Fibroblast of skin of left quadriceps (primary cell): ENCODE results near the gene HINT1.

Experiments
- DNase-seq, 2 experiments: peaks; one replicate each; pipeline ENCODE4 v3.0.0-alpha.2; 2013; ENCODE audit warnings: low read depth in 2 of 2

HINT1 gene

GRCh38 chr5:131109540-131110255 is 55.4 kb downstream of the HINT1 start:
- peak; percentile 20 to 23 for DNase-seq
